Measurements from ENCODE around the gene ZNF276.
A peak's percentile ranks its signal among the peaks of the same experiment; 100 is the strongest.
"Not testable (repeated sequence)": the region's sequence is repeated elsewhere in the genome, so short reads cannot be mapped to it uniquely, and the experiment has no call there.

ZNF276 gene

GRCh38 chr16:89748076-89748475 is 26.7 kb downstream of the ZNF276 start:
- Histone ChIP-seq H3K27ac (ENCODE audit: low read length) (no peak overlapping the region), H3K4me1 (ENCODE audit: control insufficient read depth in 1 of 2, insufficient read depth in 2 of 2, low read length in 2 of 2) (no peaks in the 10 kb centered on the region), H3K9me3 (ENCODE audit: control insufficient read depth in 1 of 2, low read length in 2 of 2) (no peaks in the 10 kb centered on the region), H3K27me3 (ENCODE audit: low read depth, low read length) (no peaks in the 10 kb centered on the region), H3K4me3 (ENCODE audit: low read depth in 1 of 2, low read length in 2 of 2) (no peak overlapping the region), H3K36me3 (ENCODE audit: control insufficient read depth in 1 of 2, insufficient read depth in 2 of 2, low read length in 2 of 2) (peaks cover 0 to 3% of the 10 kb centered on the region in 2 donors)

GRCh38 chr16:89748921-89749320 is 27.6 kb downstream of the ZNF276 start:
- Histone ChIP-seq H3K36me3 (ENCODE audit: control insufficient read depth in 1 of 2, insufficient read depth in 2 of 2, low read length in 2 of 2) (peaks cover 0 to 3% of the 10 kb centered on the region in 2 donors), H3K27ac (ENCODE audit: low read length) (no peak overlapping the region), H3K9me3 (ENCODE audit: control insufficient read depth in 1 of 2, low read length in 2 of 2) (no peaks in the 10 kb centered on the region), H3K4me3 (ENCODE audit: low read depth in 1 of 2, low read length in 2 of 2) (no peak overlapping the region), H3K4me1 (ENCODE audit: control insufficient read depth in 1 of 2, insufficient read depth in 2 of 2, low read length in 2 of 2) (no peaks in the 10 kb centered on the region), H3K27me3 (ENCODE audit: low read depth, low read length) (no peaks in the 10 kb centered on the region)

- H3K36me3 ChIP-seq (ENCODE audit: control insufficient read depth in 1 of 2, insufficient read depth in 2 of 2, low read length in 2 of 2): peaks cover 0 to 3% of the 10 kb centered on the region in 2 donors
- no peak overlapping the region for H3K27ac ChIP-seq (ENCODE audit: low read length)
These were observed 28.3 kb downstream of the ZNF276 start for GRCh38 chr16:89749637-89750036.

GRCh38 chr16:89759746-89760340 is 38.5 kb downstream of the ZNF276 start:
- Histone ChIP-seq H3K9me3 (ENCODE audit: control insufficient read depth in 1 of 2, low read length in 2 of 2) (no peaks in the 10 kb centered on the region), H3K4me1 (ENCODE audit: control insufficient read depth in 1 of 2, insufficient read depth in 2 of 2, low read length in 2 of 2) (no peaks in the 10 kb centered on the region), H3K4me3 (ENCODE audit: low read depth in 1 of 2, low read length in 2 of 2) (no peak overlapping the region), H3K27me3 (ENCODE audit: low read depth, low read length) (no peaks in the 10 kb centered on the region), H3K36me3 (ENCODE audit: control insufficient read depth in 1 of 2, insufficient read depth in 2 of 2, low read length in 2 of 2) (no peaks in the 10 kb centered on the region), H3K27ac (ENCODE audit: low read length) (no peak overlapping the region)

More at GRCh38 chr16:89749637-89750036, 28.3 kb downstream of the ZNF276 start:
- no peaks in the 10 kb centered on the region for H3K4me1 ChIP-seq (ENCODE audit: control insufficient read depth in 1 of 2, insufficient read depth in 2 of 2, low read length in 2 of 2)
- no peak overlapping the region for H3K4me3 ChIP-seq (ENCODE audit: low read depth in 1 of 2, low read length in 2 of 2)
- no peaks in the 10 kb centered on the region for H3K9me3 ChIP-seq (ENCODE audit: control insufficient read depth in 1 of 2, low read length in 2 of 2)
- no peaks in the 10 kb centered on the region for H3K27me3 ChIP-seq (ENCODE audit: low read depth, low read length)

GRCh38 chr16:89761304-89761922 is 40.1 kb downstream of the ZNF276 start:
- H3K27me3 ChIP-seq (ENCODE audit: low read depth, low read length): no peaks in the 10 kb centered on the region
- peak overlapping the region; percentile 7 for H3K27ac ChIP-seq (ENCODE audit: low read length)
- peak overlapping the region in 1 of 2 donors; percentile 44 for H3K4me3 ChIP-seq (ENCODE audit: low read depth in 1 of 2, low read length in 2 of 2)
- no peaks in the 10 kb centered on the region for H3K9me3 ChIP-seq (ENCODE audit: control insufficient read depth in 1 of 2, low read length in 2 of 2)
- no peaks in the 10 kb centered on the region for H3K36me3 ChIP-seq (ENCODE audit: control insufficient read depth in 1 of 2, insufficient read depth in 2 of 2, low read length in 2 of 2)
- no peaks in the 10 kb centered on the region for H3K4me1 ChIP-seq (ENCODE audit: control insufficient read depth in 1 of 2, insufficient read depth in 2 of 2, low read length in 2 of 2)

- Histone ChIP-seq H3K36me3 (ENCODE audit: control insufficient read depth in 1 of 2, insufficient read depth in 2 of 2, low read length in 2 of 2) (no peaks in the 10 kb centered on the region), H3K9me3 (ENCODE audit: control insufficient read depth in 1 of 2, low read length in 2 of 2) (no peaks in the 10 kb centered on the region)
These were observed 43.4 kb downstream of the ZNF276 start for GRCh38 chr16:89764711-89765201.

GRCh38 chr16:89765292-89765830 is 44.0 kb downstream of the ZNF276 start:
- Histone ChIP-seq H3K27ac (ENCODE audit: low read length) (peak overlapping the region; percentile 85), H3K4me3 (ENCODE audit: low read depth in 1 of 2, low read length in 2 of 2) (peak overlapping the region in 1 of 2 donors; percentile 56), H3K36me3 (ENCODE audit: control insufficient read depth in 1 of 2, insufficient read depth in 2 of 2, low read length in 2 of 2) (no peaks in the 10 kb centered on the region), H3K4me1 (ENCODE audit: control insufficient read depth in 1 of 2, insufficient read depth in 2 of 2, low read length in 2 of 2) (no peaks in the 10 kb centered on the region), H3K9me3 (ENCODE audit: control insufficient read depth in 1 of 2, low read length in 2 of 2) (no peaks in the 10 kb centered on the region), H3K27me3 (ENCODE audit: low read depth, low read length) (no peaks in the 10 kb centered on the region)

More at GRCh38 chr16:89764711-89765201, 43.4 kb downstream of the ZNF276 start:
- Histone ChIP-seq H3K27ac (ENCODE audit: low read length) (peak overlapping the region; percentile 85), H3K27me3 (ENCODE audit: low read depth, low read length) (no peaks in the 10 kb centered on the region), H3K4me1 (ENCODE audit: control insufficient read depth in 1 of 2, insufficient read depth in 2 of 2, low read length in 2 of 2) (no peaks in the 10 kb centered on the region), H3K4me3 (ENCODE audit: low read depth in 1 of 2, low read length in 2 of 2) (peak overlapping the region in 1 of 2 donors; percentile 56)

GRCh38 chr16:89770367-89770766 is 49.0 kb downstream of the ZNF276 start:
- Histone ChIP-seq H3K9me3 (ENCODE audit: control insufficient read depth in 1 of 2, low read length in 2 of 2) (no peaks in the 10 kb centered on the region), H3K4me3 (ENCODE audit: low read depth in 1 of 2, low read length in 2 of 2) (no peak overlapping the region), H3K27ac (ENCODE audit: low read length) (no peak overlapping the region), H3K36me3 (ENCODE audit: control insufficient read depth in 1 of 2, insufficient read depth in 2 of 2, low read length in 2 of 2) (peaks cover 0 to 6% of the 10 kb centered on the region in 2 donors), H3K4me1 (ENCODE audit: control insufficient read depth in 1 of 2, insufficient read depth in 2 of 2, low read length in 2 of 2) (no peaks in the 10 kb centered on the region), H3K27me3 (ENCODE audit: low read depth, low read length) (no peaks in the 10 kb centered on the region)

GRCh38 chr16:89775223-89775622 is 53.9 kb downstream of the ZNF276 start:
- no peaks in the 10 kb centered on the region for H3K9me3 ChIP-seq (ENCODE audit: control insufficient read depth in 1 of 2, low read length in 2 of 2)
- no peaks in the 10 kb centered on the region for H3K4me1 ChIP-seq (ENCODE audit: control insufficient read depth in 1 of 2, insufficient read depth in 2 of 2, low read length in 2 of 2)
- peaks cover 0 to 6% of the 10 kb centered on the region in 2 donors for H3K36me3 ChIP-seq (ENCODE audit: control insufficient read depth in 1 of 2, insufficient read depth in 2 of 2, low read length in 2 of 2)
- H3K27me3 ChIP-seq (ENCODE audit: low read depth, low read length): no peaks in the 10 kb centered on the region
- no peak overlapping the region for H3K4me3 ChIP-seq (ENCODE audit: low read depth in 1 of 2, low read length in 2 of 2)
- H3K27ac ChIP-seq (ENCODE audit: low read length): no peak overlapping the region

- not testable (repeated sequence) for H3K27me3 ChIP-seq (ENCODE audit: low read depth, low read length); H3K4me3 ChIP-seq (ENCODE audit: low read depth in 1 of 2, low read length in 2 of 2); H3K4me1 ChIP-seq (ENCODE audit: control insufficient read depth in 1 of 2, insufficient read depth in 2 of 2, low read length in 2 of 2); H3K27ac ChIP-seq (ENCODE audit: low read length); H3K36me3 ChIP-seq (ENCODE audit: control insufficient read depth in 1 of 2, insufficient read depth in 2 of 2, low read length in 2 of 2); H3K9me3 ChIP-seq (ENCODE audit: control insufficient read depth in 1 of 2, low read length in 2 of 2)
These were observed 56.9 kb downstream of the ZNF276 start for GRCh38 chr16:89778211-89778610.

GRCh38 chr16:89779231-89779908 is 58.0 kb downstream of the ZNF276 start:
- H3K4me3 ChIP-seq (ENCODE audit: low read depth in 1 of 2, low read length in 2 of 2): no peak overlapping the region
- H3K27me3 ChIP-seq (ENCODE audit: low read depth, low read length): no peaks in the 10 kb centered on the region
- no peak overlapping the region for H3K27ac ChIP-seq (ENCODE audit: low read length)
- no peaks in the 10 kb centered on the region for H3K4me1 ChIP-seq (ENCODE audit: control insufficient read depth in 1 of 2, insufficient read depth in 2 of 2, low read length in 2 of 2)
- no peaks in the 10 kb centered on the region for H3K9me3 ChIP-seq (ENCODE audit: control insufficient read depth in 1 of 2, low read length in 2 of 2)
- no peaks in the 10 kb centered on the region for H3K36me3 ChIP-seq (ENCODE audit: control insufficient read depth in 1 of 2, insufficient read depth in 2 of 2, low read length in 2 of 2)
